GM19455 (cell line): ENCODE results near the gene VN1R2.
"Not testable (repeated sequence)": the region's sequence is repeated elsewhere in the genome, so short reads cannot be mapped to it uniquely, and the experiment has no call there.

Source experiments
- ATAC-seq: cut with Tn5 transposase; IDR thresholded peaks from one replicate; pipeline ENCODE4 v1.9.1; 2021; ENCODE audit not compliant: unreplicated experiment

Gene VN1R2

GRCh38 chr19:53257715-53258342, at the start of gene VN1R2:
TSS of gene VN1R2 (plus strand) at chr19:53258292. CDS start at chr19:53258376, 84 bp downstream.
- not testable (repeated sequence) for ATAC-seq

GRCh38 chr19:53211554-53211953, 46.5 kb upstream of the VN1R2 start:
- ATAC-seq = not testable (repeated sequence)

- no peak for ATAC-seq
Observed at GRCh38 chr19:53212703-53213320, 45.3 kb upstream of the VN1R2 start.

- not testable (repeated sequence) for ATAC-seq
Observed at GRCh38 chr19:53222716-53223115, 35.4 kb upstream of the VN1R2 start.

GRCh38 chr19:53224606-53225005, 33.5 kb upstream of the VN1R2 start:
- no peak for ATAC-seq

GRCh38 chr19:53237114-53237777, 20.8 kb upstream of the VN1R2 start:
- no peak for ATAC-seq

- ATAC-seq = no peak
Observed at GRCh38 chr19:53246498-53246897, 11.6 kb upstream of the VN1R2 start.

- no peak for ATAC-seq
Observed at GRCh38 chr19:53254411-53255341, 3.4 kb upstream of the VN1R2 start, which contains the start of gene ZNF677. TSS of gene ZNF677 (minus strand) at chr19:53254873. CDS start at chr19:53251550, 3,323 bp downstream.

- ATAC-seq = not testable (repeated sequence)
Observed at GRCh38 chr19:53267623-53268022, 9.5 kb downstream of the VN1R2 start, which contains the start of gene VN1R4. TSS of gene VN1R4 (minus strand) at chr19:53267723. CDS start at chr19:53267665, 58 bp downstream.

- ATAC-seq = not testable (repeated sequence)
Observed at GRCh38 chr19:53269861-53270260, 11.8 kb downstream of the VN1R2 start.

- ATAC-seq = no peak
Observed at GRCh38 chr19:53272044-53272443, 14.0 kb downstream of the VN1R2 start.

- no peak for ATAC-seq
Observed at GRCh38 chr19:53275480-53275879, 17.4 kb downstream of the VN1R2 start.

GRCh38 chr19:53281947-53282346, 23.9 kb downstream of the VN1R2 start:
- ATAC-seq = not testable (repeated sequence)

- no peak for ATAC-seq
Observed at GRCh38 chr19:53285087-53285486, 27.0 kb downstream of the VN1R2 start.

GRCh38 chr19:53290758-53291549, 32.9 kb downstream of the VN1R2 start:
- ATAC-seq = no peak

- ATAC-seq = no peak
Observed at GRCh38 chr19:53294786-53295441, 36.8 kb downstream of the VN1R2 start.

GRCh38 chr19:53301341-53301740, 43.2 kb downstream of the VN1R2 start:
- ATAC-seq = not testable (repeated sequence)

- ATAC-seq = no peak
Observed at GRCh38 chr19:53308339-53308811, 50.3 kb downstream of the VN1R2 start.
